Measurements from ENCODE around the gene ELFN2.

Gene ELFN2

DNA sequence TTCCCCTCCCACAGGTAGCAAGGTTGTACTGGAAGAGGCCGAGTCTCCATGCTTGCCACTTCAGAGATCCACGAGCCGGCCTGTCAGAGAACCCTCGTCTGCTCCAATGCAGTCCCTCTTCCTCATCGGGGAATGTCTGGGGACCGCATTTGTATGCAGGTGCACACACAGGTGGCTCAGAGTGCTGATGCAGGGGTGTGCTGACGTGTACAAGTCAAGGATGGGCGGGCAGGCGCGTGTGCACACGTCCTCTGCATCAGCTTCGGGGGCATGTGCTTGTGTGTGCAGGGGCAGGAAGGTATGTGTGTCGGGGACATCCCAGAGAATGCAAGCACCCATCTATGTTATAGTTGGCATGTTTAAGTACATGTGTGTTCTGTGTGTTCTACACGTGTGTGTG, 49.4 kb downstream of the ELFN2 start:
- DNase-seq (ENCODE audit: low spot score): no peak
- TF ChIP-seq, protein P1, sequence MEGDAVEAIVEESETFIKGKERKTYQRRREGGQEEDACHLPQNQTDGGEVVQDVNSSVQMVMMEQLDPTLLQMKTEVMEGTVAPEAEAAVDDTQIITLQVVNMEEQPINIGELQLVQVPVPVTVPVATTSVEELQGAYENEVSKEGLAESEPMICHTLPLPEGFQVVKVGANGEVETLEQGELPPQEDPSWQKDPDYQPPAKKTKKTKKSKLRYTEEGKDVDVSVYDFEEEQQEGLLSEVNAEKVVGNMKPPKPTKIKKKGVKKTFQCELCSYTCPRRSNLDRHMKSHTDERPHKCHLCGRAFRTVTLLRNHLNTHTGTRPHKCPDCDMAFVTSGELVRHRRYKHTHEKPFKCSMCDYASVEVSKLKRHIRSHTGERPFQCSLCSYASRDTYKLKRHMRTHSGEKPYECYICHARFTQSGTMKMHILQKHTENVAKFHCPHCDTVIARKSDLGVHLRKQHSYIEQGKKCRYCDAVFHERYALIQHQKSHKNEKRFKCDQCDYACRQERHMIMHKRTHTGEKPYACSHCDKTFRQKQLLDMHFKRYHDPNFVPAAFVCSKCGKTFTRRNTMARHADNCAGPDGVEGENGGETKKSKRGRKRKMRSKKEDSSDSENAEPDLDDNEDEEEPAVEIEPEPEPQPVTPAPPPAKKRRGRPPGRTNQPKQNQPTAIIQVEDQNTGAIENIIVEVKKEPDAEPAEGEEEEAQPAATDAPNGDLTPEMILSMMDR (IDR thresholded peaks at IDR 0.05; ENCODE audit: borderline replicate concordance, control extremely low read depth, extremely low read depth, insufficient read depth, missing control alignments): no peak
- in situ Hi-C loops (cut with MboI; ENCODE audit: low sequenced_read_pairs, unreplicated experiment): no loop called here

DNA sequence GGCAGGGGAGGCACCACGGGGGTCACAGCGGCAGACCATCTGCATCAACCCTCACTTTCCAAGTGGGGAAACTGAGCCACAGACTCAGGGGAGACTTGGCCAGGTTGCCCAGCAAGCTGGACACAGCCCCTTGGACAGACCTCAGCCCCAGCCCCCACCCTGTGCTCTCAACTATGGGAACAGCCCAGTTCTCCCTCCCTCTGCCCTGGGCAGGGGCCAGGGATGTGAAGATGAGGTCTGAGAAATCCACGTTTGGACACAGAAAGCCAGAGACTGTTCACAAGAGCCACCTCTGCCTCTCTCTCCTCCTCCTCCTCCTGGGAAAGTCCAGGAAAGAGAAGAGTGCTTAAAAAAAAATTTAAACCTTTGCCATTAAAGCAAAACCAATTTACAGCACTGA, 50.1 kb downstream of the ELFN2 start:
- no peak for DNase-seq (ENCODE audit: low spot score)
- TF ChIP-seq, protein P1 (IDR thresholded peaks at IDR 0.05; ENCODE audit: borderline replicate concordance, control extremely low read depth, extremely low read depth, insufficient read depth, missing control alignments): no peak
- in situ Hi-C loops (cut with MboI; ENCODE audit: low sequenced_read_pairs, unreplicated experiment): no loop called here

DNA sequence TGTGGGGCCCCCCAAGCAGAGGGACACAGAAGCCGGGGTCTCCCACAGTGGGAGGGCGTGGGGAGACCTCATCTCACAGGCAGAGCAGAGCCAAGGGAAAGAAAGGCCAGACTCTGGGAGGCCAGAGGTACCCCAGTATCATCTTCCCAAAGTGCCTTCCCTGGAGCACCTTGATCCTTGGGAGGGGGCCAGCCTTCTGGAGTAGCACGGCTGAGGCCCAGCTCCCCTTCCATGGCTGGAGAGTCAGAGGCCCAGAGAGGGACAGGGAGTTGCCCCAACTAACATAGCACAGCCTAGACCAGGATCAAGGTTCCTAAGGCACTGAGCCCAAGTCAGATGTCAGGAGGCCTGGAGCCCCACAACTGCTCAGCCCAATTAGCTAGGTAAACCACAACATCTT, 50.6 kb downstream of the ELFN2 start:
- TF ChIP-seq, protein P1 (IDR thresholded peaks at IDR 0.05; ENCODE audit: borderline replicate concordance, control extremely low read depth, extremely low read depth, insufficient read depth, missing control alignments): no peak
- in situ Hi-C loops (cut with MboI; ENCODE audit: low sequenced_read_pairs, unreplicated experiment): no loop called here
- no peak for DNase-seq (ENCODE audit: low spot score)

DNA sequence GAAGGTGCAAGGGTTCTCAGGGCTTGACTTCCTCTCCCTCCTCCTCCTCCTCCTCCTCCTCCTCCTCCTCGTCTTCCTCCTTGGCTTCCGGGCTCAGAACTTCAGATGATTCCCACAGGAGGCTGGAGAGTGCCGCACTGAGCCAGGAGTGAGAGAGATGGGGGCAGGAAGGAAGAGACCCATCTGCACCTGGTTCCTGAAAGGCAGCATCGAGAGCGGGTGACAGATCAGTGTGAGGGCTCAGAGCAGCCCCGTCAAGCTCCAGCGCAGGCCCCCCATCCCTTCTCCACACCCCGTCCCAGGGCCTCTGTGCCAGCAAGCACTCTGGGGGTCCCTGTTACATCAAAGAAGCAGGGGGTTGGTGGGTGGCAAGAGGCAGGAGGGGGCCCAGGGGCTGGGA, 51.5 kb downstream of the ELFN2 start:
- in situ Hi-C loops (cut with MboI; ENCODE audit: low sequenced_read_pairs, unreplicated experiment): no loop called here
- TF ChIP-seq, protein P1 (IDR thresholded peaks at IDR 0.05; ENCODE audit: borderline replicate concordance, control extremely low read depth, extremely low read depth, insufficient read depth, missing control alignments): no peak
- DNase-seq (ENCODE audit: low spot score): no peak

DNA sequence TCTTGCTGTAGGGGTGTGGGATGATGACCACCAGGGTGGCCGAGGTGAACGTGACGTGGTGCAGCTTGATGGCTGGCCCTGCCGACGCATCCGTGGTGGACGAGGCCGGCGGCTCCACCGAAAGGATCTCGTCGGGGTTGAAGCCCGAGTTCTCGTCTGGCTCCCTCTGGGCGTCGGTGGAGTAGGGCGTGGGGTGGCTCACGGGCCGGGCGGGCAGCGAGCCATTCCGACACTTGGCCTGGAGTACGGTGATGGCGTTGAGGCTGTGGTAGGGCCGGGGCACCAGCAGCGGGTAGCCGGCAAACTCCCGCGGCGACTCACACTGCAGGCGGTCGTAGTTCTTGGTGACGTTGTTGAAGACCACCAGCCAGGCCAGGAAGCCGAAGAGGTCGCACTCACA, 52.7 kb downstream of the ELFN2 start:
- TF ChIP-seq, protein P1 (IDR thresholded peaks at IDR 0.05; ENCODE audit: borderline replicate concordance, control extremely low read depth, extremely low read depth, insufficient read depth, missing control alignments): no peak
- in situ Hi-C loops (cut with MboI; ENCODE audit: low sequenced_read_pairs, unreplicated experiment): no loop called here

DNA sequence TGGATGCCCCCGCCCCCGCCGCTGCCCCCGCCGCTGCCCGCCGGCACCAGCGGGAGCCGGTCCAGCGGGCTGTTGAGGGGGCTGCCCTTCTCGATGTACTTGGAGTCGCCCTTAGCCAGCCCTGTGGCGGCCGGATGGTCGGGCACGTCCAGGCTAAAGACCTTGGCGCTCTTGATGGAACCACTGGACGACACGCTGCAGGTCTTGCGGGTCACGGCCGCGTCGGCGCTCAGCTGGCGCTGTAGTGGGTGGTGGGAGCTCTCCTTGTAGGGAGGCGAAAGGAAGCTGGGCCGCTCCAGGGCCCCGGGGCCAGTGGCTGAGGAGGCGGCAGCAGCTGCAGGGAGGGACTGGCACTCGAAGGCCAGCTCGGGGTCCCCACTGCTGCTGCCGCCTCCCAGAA, 53.8 kb downstream of the ELFN2 start:
- TF ChIP-seq, protein P1 (IDR thresholded peaks at IDR 0.05; ENCODE audit: borderline replicate concordance, control extremely low read depth, extremely low read depth, insufficient read depth, missing control alignments): no peak
- DNase-seq (ENCODE audit: low spot score): no peak
- in situ Hi-C loops (cut with MboI; ENCODE audit: low sequenced_read_pairs, unreplicated experiment): no loop called here

More for the DNA sequence above, 52.7 kb downstream of the ELFN2 start:
- no peak for DNase-seq (ENCODE audit: low spot score)

DNA sequence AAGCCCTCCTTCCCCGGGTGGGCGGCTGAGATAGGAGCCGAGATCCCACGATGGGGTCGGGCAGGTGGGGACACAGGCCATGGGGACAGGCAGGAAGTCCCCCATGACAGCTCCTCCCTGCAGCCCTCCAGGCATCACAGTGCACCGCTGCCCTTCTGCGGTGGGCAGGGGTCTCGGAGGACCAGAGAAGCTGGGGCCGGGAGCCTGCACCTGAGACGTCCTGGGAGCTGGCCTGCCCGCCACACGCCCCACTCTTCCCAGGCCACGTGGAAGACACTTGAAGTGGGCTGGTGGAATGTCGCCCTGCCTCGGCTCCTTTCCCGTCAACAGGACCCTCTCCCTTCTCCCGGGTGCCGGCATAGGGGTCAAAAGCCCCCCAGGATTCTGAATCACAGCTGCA, 55.4 kb downstream of the ELFN2 start:
- no peak for DNase-seq (ENCODE audit: low spot score)
- in situ Hi-C loops (cut with MboI; ENCODE audit: low sequenced_read_pairs, unreplicated experiment): no loop called here
- TF ChIP-seq, protein P1 (IDR thresholded peaks at IDR 0.05; ENCODE audit: borderline replicate concordance, control extremely low read depth, extremely low read depth, insufficient read depth, missing control alignments): no peak

Measured in GM13976 (cell line).